Stimulated activated CD4-positive, alpha-beta T cell treated with anti-CD3 and anti-CD28 coated beads, Interleukin-2, amount 100 ng/mL, for 24 hours (primary cell): ENCODE results near the gene RCOR1.

Experiments
- DNase-seq, 2 donors: peaks; one replicate each; pipeline ENCODE4 v3.0.0-alpha.2; 2020

The RCOR1 gene

GRCh38 chr14:102684298-102684663 is 91.8 kb downstream of the RCOR1 start:
- DNase-seq, result no peak

- no peak for DNase-seq
These were observed 93.8 kb downstream of the RCOR1 start for GRCh38 chr14:102686196-102686801.

- DNase-seq, result no peak
These were observed 95.8 kb downstream of the RCOR1 start for GRCh38 chr14:102688290-102688689.

- DNase-seq, result no peak
These were observed 98.2 kb downstream of the RCOR1 start for GRCh38 chr14:102690509-102691286.

- DNase-seq, result no peak
These were observed 99.3 kb downstream of the RCOR1 start for GRCh38 chr14:102691763-102692162.

GRCh38 chr14:102692334-102692733 is 99.9 kb downstream of the RCOR1 start:
- no peak for DNase-seq

- DNase-seq, result no peak
These were observed 100.7 kb downstream of the RCOR1 start for GRCh38 chr14:102693006-102693755.

GRCh38 chr14:102694530-102695166 is 102.2 kb downstream of the RCOR1 start:
- peak; percentile 47 to 69 for DNase-seq

GRCh38 chr14:102695167-102695555 is 102.7 kb downstream of the RCOR1 start:
- DNase-seq, result no peak

GRCh38 chr14:102696332-102696731 is 103.9 kb downstream of the RCOR1 start:
- no peak for DNase-seq

- DNase-seq, result no peak
These were observed 104.5 kb downstream of the RCOR1 start for GRCh38 chr14:102696856-102697495.

- DNase-seq, result no peak
These were observed 105.1 kb downstream of the RCOR1 start for GRCh38 chr14:102697501-102697900.

GRCh38 chr14:102699416-102700110 is 107.1 kb downstream of the RCOR1 start:
- DNase-seq, result no peak

GRCh38 chr14:102708494-102708893 is 116.0 kb downstream of the RCOR1 start:
- no peak for DNase-seq

- no peak for DNase-seq
These were observed 118.8 kb downstream of the RCOR1 start for GRCh38 chr14:102711207-102711606.

GRCh38 chr14:102711946-102712345 is 119.5 kb downstream of the RCOR1 start:
- no peak for DNase-seq

- DNase-seq, result no peak
These were observed 124.8 kb downstream of the RCOR1 start for GRCh38 chr14:102717276-102717675.

- DNase-seq, result no peak
These were observed 130.2 kb downstream of the RCOR1 start for GRCh38 chr14:102722646-102723045.

GRCh38 chr14:102723650-102724049 is 131.2 kb downstream of the RCOR1 start:
- no peak for DNase-seq

- no peak for DNase-seq
These were observed 133.9 kb downstream of the RCOR1 start for GRCh38 chr14:102726191-102726949.

- DNase-seq, result no peak
These were observed 135.1 kb downstream of the RCOR1 start for GRCh38 chr14:102727336-102728095.
